GM23338 (cell line): Measurements from ENCODE around the gene WNT8A. TPM values are rescaled to one million over a fixed set of nuclear protein-coding genes. Genes with fewer than 3 reads are reported as not detected.

ENCODE experiments used
- ATAC-seq: fragments of 200-7000 bp; cut with Tn5 transposase; 3 replicates; pipeline ENCODE4 v1.9.1; 2020
- DNase-seq: peaks from one replicate; pipeline ENCODE4 v3.0.0-alpha.2; 2015; ENCODE audit warnings: low spot score
- H2AFZ ChIP-seq: fragments of 200-600 bp; sonication (generic); 2 replicates; pipeline ENCODE4 v1.8.0; 2016; ENCODE audit warnings: antibody characterized with exemption, mild to moderate bottlenecking, moderate library complexity
- H3F3A ChIP-seq: fragments of 200-600 bp; sonication (generic); replicated peaks from 2 replicates; pipeline ENCODE4 v1.8.0; 2017; ENCODE audit warnings: antibody characterized with exemption, mixed run types, low read depth
- H3K27ac ChIP-seq: fragments of 200-600 bp; sonication (generic); 2 replicates; pipeline ENCODE4 v1.6.1; 2016; ENCODE audit warnings: low read depth
- H3K27me3 ChIP-seq: fragments of 200-600 bp; sonication (generic); 2 replicates; pipeline ENCODE4 v1.8.0; 2016; ENCODE audit warnings: mild to moderate bottlenecking, mixed run types, moderate library complexity; ENCODE audit not compliant: insufficient read depth
- H3K36me3 ChIP-seq: fragments of 200-600 bp; sonication (generic); 2 replicates; pipeline ENCODE4 v1.8.0; 2016; ENCODE audit warnings: mild to moderate bottlenecking; ENCODE audit not compliant: insufficient read depth
- H3K4me1 ChIP-seq: fragments of 200-600 bp; sonication (generic); 2 replicates; pipeline ENCODE4 v1.8.0; 2016; ENCODE audit warnings: mild to moderate bottlenecking, moderate library complexity; ENCODE audit not compliant: insufficient read depth
- H3K4me2 ChIP-seq: fragments of 200-600 bp; sonication (generic); 2 replicates; pipeline ENCODE4 v1.7.1; 2017; ENCODE audit warnings: mixed run types
- H3K4me3 ChIP-seq: fragments of 200-600 bp; sonication (generic); 2 replicates; pipeline ENCODE4 v1.6.1; 2016; ENCODE audit warnings: mixed run types
- H3K79me2 ChIP-seq: fragments of 200-600 bp; sonication (generic); replicated peaks from 2 replicates; pipeline ENCODE4 v1.8.0; 2017; ENCODE audit warnings: mild to moderate bottlenecking; ENCODE audit not compliant: insufficient read depth
- H3K9me2 ChIP-seq: fragments of 200-600 bp; sonication (generic); 2 replicates; pipeline ENCODE4 v1.8.0; 2017; ENCODE audit not compliant: insufficient read depth
- H4K20me1 ChIP-seq: fragments of 200-600 bp; sonication (generic); replicated peaks from 2 replicates; pipeline ENCODE4 v1.8.0; 2017; ENCODE audit warnings: mild to moderate bottlenecking; ENCODE audit not compliant: insufficient read depth
- H3K27ac Mint-ChIP-seq: 2 replicates; pipeline ENCODE4 v1.8.0; 2020; ENCODE audit warnings: inconsistent platforms, mild to moderate bottlenecking, moderate library complexity, mixed read lengths
- H3K27me3 Mint-ChIP-seq: 3 replicates; pipeline ENCODE4 v1.8.0; 2022; ENCODE audit warnings: low read depth, mild to moderate bottlenecking, moderate library complexity, mixed read lengths, inconsistent platforms; ENCODE audit not compliant: insufficient read depth, poor library complexity
- H3K36me3 Mint-ChIP-seq: 3 replicates; pipeline ENCODE4 v1.8.0; 2021; ENCODE audit warnings: low read depth, mild to moderate bottlenecking, inconsistent platforms, moderate library complexity, mixed read lengths
- H3K4me1 Mint-ChIP-seq: 3 replicates; pipeline ENCODE4 v1.8.0; 2020; ENCODE audit warnings: mild to moderate bottlenecking, inconsistent platforms, mixed read lengths
- H3K4me3 Mint-ChIP-seq: 3 replicates; pipeline ENCODE4 v1.8.0; 2021; ENCODE audit warnings: moderate library complexity, mild to moderate bottlenecking, inconsistent platforms, mixed read lengths
- H3K9me3 Mint-ChIP-seq: 3 replicates; pipeline ENCODE4 v1.8.0; 2020; ENCODE audit warnings: moderate library complexity, mild to moderate bottlenecking, inconsistent platforms, mixed read lengths
- EZH2 ChIP-seq: fragments of 200-600 bp; sonication (generic); IDR thresholded peaks from one replicate; pipeline ENCODE4 v1.8.0; 2017; ENCODE audit warnings: antibody characterized with exemption, mild to moderate bottlenecking, low read depth; ENCODE audit not compliant: unreplicated experiment
- JUNB ChIP-seq: IDR thresholded peaks from one replicate; pipeline ENCODE4 v1.6.1; 2016; ENCODE audit warnings: antibody characterized with exemption; ENCODE audit not compliant: unreplicated experiment
- NANOG ChIP-seq: IDR thresholded peaks from 2 replicates; pipeline ENCODE4 v1.6.1; 2016; ENCODE audit warnings: antibody characterized with exemption, borderline replicate concordance
- POLR2AphosphoS5 ChIP-seq: IDR thresholded peaks from 2 replicates; pipeline ENCODE4 v1.6.1; 2016; ENCODE audit warnings: antibody characterized with exemption, low read depth
- ZNF114 ChIP-seq: fragments of 250-450 bp; sonication (Bioruptor Pico); IDR thresholded peaks from 2 replicates; pipeline ENCODE4 v1.5.0; 2020; ENCODE audit warnings: mild to moderate bottlenecking, moderate library complexity
- ZNF331 ChIP-seq: fragments of 250-450 bp; sonication (Bioruptor Pico); IDR thresholded peaks from 2 replicates; pipeline ENCODE4 v1.5.0; 2020; ENCODE audit warnings: low read depth, mild to moderate bottlenecking, moderate library complexity
- polyA plus RNA-seq: library from polyadenylated mRNA; unstranded; fragments of >200 nt; fragmentation: Nextera tagmentation; extraction: Ambion mirVana; gene quantifications from 2 replicates; pipeline ENCODE4 v1.2.1, GENCODE V29; 2016
- total RNA-seq: library from RNA; depleted of rRNA; stranded (reverse); fragments of >200 nt; shearing (Covaris generic); gene quantifications from 2 replicates; pipeline ENCODE4 v1.2.3, GENCODE V29; 2014
- TF ChIP-seq, protein P1 (sequence below), 2 experiments: fragments of 200-600 bp in 1 of 2; sonication (generic) in 1 of 2; conservative IDR thresholded peaks; 2 replicates each; pipeline versions ENCODE4 v1.5.1 to v1.6.1; 2016 to 2017; ENCODE audit warnings: antibody characterized with exemption in 2 of 2, low read depth in 2 of 2, mild to moderate bottlenecking in 2 of 2, moderate library complexity in 1 of 2
- TF ChIP-seq, protein P2 (sequence below): fragments of 250-450 bp; sonication (Bioruptor Pico); IDR thresholded peaks from 2 replicates; pipeline ENCODE4 v1.5.0; 2020; ENCODE audit warnings: mild to moderate bottlenecking, moderate library complexity
- TF ChIP-seq, protein P3 (sequence below): IDR thresholded peaks from one replicate; pipeline ENCODE4 v1.6.1; 2018; ENCODE audit warnings: antibody characterized with exemption; ENCODE audit not compliant: unreplicated experiment

Gene WNT8A
- total and polyA plus RNA-seq, 2 experiments from 2014 or later: not detected

- Mint-ChIP-seq H3K27me3 (no peaks in the 10 kb centered on the region), H3K27ac (no peak overlapping the region), H3K4me1 (peaks cover 6% of the 10 kb centered on the region), H3K36me3 (peaks cover 3% of the 10 kb centered on the region), H3K4me3 (no peak overlapping the region), H3K9me3 (peaks cover 8% of the 10 kb centered on the region; the same call in 2 of the 3 replicates)
- no peak overlapping the region for H3K4me3 ChIP-seq
- H3K4me2 ChIP-seq: no peak overlapping the region
- H3K27ac ChIP-seq: no peak overlapping the region
- H3K79me2 ChIP-seq: no peaks in the 10 kb centered on the region
- DNase-seq (no peak), ATAC-seq (no peak)
- H3K9me2 ChIP-seq: no peaks in the 10 kb centered on the region
- H3F3A ChIP-seq: no peaks in the 10 kb centered on the region
- no peaks in the 10 kb centered on the region for H3K4me1 ChIP-seq
- no peaks in the 10 kb centered on the region for H3K36me3 ChIP-seq
- H4K20me1 ChIP-seq: no peaks in the 10 kb centered on the region
- no peaks in the 10 kb centered on the region for H3K27me3 ChIP-seq
- 0 out of 2 replicates have a peak overlapping the region, but pooled peaks have one; percentile 16 for H2AFZ ChIP-seq
- TF ChIP-seq EZH2: no peak
- TF ChIP-seq ZNF331 (CRISPR knock-in tag): no peak
- TF ChIP-seq, protein P1, sequence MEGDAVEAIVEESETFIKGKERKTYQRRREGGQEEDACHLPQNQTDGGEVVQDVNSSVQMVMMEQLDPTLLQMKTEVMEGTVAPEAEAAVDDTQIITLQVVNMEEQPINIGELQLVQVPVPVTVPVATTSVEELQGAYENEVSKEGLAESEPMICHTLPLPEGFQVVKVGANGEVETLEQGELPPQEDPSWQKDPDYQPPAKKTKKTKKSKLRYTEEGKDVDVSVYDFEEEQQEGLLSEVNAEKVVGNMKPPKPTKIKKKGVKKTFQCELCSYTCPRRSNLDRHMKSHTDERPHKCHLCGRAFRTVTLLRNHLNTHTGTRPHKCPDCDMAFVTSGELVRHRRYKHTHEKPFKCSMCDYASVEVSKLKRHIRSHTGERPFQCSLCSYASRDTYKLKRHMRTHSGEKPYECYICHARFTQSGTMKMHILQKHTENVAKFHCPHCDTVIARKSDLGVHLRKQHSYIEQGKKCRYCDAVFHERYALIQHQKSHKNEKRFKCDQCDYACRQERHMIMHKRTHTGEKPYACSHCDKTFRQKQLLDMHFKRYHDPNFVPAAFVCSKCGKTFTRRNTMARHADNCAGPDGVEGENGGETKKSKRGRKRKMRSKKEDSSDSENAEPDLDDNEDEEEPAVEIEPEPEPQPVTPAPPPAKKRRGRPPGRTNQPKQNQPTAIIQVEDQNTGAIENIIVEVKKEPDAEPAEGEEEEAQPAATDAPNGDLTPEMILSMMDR (conservative IDR thresholded peaks at IDR 0.05; ENCODE audit: low read depth in 2 of 2): no peak
- no peak for TF ChIP-seq POLR2AphosphoS5
- no peak for TF ChIP-seq NANOG
- no peak for TF ChIP-seq JUNB
- TF ChIP-seq, protein P2, sequence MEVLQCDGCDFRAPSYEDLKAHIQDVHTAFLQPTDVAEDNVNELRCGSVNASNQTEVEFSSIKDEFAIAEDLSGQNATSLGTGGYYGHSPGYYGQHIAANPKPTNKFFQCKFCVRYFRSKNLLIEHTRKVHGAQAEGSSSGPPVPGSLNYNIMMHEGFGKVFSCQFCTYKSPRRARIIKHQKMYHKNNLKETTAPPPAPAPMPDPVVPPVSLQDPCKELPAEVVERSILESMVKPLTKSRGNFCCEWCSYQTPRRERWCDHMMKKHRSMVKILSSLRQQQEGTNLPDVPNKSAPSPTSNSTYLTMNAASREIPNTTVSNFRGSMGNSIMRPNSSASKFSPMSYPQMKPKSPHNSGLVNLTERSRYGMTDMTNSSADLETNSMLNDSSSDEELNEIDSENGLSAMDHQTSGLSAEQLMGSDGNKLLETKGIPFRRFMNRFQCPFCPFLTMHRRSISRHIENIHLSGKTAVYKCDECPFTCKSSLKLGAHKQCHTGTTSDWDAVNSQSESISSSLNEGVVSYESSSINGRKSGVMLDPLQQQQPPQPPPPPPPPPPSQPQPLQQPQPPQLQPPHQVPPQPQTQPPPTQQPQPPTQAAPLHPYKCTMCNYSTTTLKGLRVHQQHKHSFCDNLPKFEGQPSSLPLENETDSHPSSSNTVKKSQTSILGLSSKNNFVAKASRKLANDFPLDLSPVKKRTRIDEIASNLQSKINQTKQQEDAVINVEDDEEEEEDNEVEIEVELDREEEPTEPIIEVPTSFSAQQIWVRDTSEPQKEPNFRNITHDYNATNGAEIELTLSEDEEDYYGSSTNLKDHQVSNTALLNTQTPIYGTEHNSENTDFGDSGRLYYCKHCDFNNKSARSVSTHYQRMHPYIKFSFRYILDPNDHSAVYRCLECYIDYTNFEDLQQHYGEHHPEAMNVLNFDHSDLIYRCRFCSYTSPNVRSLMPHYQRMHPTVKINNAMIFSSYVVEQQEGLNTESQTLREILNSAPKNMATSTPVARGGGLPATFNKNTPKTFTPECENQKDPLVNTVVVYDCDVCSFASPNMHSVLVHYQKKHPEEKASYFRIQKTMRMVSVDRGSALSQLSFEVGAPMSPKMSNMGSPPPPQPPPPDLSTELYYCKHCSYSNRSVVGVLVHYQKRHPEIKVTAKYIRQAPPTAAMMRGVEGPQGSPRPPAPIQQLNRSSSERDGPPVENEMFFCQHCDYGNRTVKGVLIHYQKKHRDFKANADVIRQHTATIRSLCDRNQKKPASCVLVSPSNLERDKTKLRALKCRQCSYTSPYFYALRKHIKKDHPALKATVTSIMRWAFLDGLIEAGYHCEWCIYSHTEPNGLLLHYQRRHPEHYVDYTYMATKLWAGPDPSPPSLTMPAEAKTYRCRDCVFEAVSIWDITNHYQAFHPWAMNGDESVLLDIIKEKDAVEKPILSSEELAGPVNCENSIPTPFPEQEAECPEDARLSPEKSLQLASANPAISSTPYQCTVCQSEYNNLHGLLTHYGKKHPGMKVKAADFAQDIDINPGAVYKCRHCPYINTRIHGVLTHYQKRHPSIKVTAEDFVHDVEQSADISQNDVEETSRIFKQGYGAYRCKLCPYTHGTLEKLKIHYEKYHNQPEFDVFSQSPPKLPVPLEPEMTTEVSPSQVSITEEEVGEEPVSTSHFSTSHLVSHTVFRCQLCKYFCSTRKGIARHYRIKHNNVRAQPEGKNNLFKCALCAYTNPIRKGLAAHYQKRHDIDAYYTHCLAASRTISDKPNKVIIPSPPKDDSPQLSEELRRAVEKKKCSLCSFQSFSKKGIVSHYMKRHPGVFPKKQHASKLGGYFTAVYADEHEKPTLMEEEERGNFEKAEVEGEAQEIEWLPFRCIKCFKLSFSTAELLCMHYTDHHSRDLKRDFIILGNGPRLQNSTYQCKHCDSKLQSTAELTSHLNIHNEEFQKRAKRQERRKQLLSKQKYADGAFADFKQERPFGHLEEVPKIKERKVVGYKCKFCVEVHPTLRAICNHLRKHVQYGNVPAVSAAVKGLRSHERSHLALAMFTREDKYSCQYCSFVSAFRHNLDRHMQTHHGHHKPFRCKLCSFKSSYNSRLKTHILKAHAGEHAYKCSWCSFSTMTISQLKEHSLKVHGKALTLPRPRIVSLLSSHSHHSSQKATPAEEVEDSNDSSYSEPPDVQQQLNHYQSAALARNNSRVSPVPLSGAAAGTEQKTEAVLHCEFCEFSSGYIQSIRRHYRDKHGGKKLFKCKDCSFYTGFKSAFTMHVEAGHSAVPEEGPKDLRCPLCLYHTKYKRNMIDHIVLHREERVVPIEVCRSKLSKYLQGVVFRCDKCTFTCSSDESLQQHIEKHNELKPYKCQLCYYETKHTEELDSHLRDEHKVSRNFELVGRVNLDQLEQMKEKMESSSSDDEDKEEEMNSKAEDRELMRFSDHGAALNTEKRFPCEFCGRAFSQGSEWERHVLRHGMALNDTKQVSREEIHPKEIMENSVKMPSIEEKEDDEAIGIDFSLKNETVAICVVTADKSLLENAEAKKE (CRISPR knock-in tag): no peak
- TF ChIP-seq, protein P3, sequence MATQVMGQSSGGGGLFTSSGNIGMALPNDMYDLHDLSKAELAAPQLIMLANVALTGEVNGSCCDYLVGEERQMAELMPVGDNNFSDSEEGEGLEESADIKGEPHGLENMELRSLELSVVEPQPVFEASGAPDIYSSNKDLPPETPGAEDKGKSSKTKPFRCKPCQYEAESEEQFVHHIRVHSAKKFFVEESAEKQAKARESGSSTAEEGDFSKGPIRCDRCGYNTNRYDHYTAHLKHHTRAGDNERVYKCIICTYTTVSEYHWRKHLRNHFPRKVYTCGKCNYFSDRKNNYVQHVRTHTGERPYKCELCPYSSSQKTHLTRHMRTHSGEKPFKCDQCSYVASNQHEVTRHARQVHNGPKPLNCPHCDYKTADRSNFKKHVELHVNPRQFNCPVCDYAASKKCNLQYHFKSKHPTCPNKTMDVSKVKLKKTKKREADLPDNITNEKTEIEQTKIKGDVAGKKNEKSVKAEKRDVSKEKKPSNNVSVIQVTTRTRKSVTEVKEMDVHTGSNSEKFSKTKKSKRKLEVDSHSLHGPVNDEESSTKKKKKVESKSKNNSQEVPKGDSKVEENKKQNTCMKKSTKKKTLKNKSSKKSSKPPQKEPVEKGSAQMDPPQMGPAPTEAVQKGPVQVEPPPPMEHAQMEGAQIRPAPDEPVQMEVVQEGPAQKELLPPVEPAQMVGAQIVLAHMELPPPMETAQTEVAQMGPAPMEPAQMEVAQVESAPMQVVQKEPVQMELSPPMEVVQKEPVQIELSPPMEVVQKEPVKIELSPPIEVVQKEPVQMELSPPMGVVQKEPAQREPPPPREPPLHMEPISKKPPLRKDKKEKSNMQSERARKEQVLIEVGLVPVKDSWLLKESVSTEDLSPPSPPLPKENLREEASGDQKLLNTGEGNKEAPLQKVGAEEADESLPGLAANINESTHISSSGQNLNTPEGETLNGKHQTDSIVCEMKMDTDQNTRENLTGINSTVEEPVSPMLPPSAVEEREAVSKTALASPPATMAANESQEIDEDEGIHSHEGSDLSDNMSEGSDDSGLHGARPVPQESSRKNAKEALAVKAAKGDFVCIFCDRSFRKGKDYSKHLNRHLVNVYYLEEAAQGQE: no peak
- no peak for TF ChIP-seq ZNF114 (CRISPR knock-in tag)
These were observed 15.9 kb upstream of the WNT8A start for GRCh38 chr5:138067945-138068344.
